Liver (tissue), 9 donors: ENCODE measurements around the gene TEX9. TPM values are rescaled to one million over a fixed set of nuclear protein-coding genes. Genes with fewer than 3 reads are reported as not detected.

Experiments used
- DNase-seq: peaks from one replicate; pipeline ENCODE4 v3.0.0-alpha.2; 2017; ENCODE audit warnings: low spot score
- H3K27ac ChIP-seq, 2 donors: one replicate each; pipeline ENCODE4 v1.7.0; 2013; ENCODE audit warnings: inconsistent platforms in 2 of 2, low read length in 2 of 2, control low read depth in 1 of 2, low read depth in 1 of 2, mild to moderate bottlenecking in 1 of 2
- H3K27me3 ChIP-seq, 4 donors: one replicate each; pipeline versions ENCODE4 v1.6.1 to v1.7.0; 2013; ENCODE audit warnings: low read length in 3 of 4, inconsistent platforms in 1 of 4, mild to moderate bottlenecking in 1 of 4, moderate library complexity in 1 of 4; ENCODE audit not compliant: control insufficient read depth in 4 of 4, insufficient read depth in 4 of 4
- H3K36me3 ChIP-seq, 4 donors: one replicate each; pipeline versions ENCODE4 v1.6.1 to v1.7.0; 2013; ENCODE audit warnings: low read length in 3 of 4, mild to moderate bottlenecking in 3 of 4, low read depth in 1 of 4, moderate library complexity in 1 of 4; ENCODE audit not compliant: control insufficient read depth in 4 of 4, insufficient read depth in 3 of 4
- H3K4me1 ChIP-seq, 4 donors: one replicate each; pipeline versions ENCODE4 v1.6.1 to v1.7.0; 2013; ENCODE audit warnings: low read length in 3 of 4, mild to moderate bottlenecking in 3 of 4, moderate library complexity in 1 of 4; ENCODE audit not compliant: control insufficient read depth in 4 of 4, insufficient read depth in 4 of 4
- H3K4me3 ChIP-seq, 3 donors: one replicate each; pipeline versions ENCODE4 v1.6.1 to v1.7.0; 2013; ENCODE audit warnings: low read length in 3 of 3, control low read depth in 1 of 3, low read depth in 1 of 3, mild to moderate bottlenecking in 1 of 3
- H3K9ac ChIP-seq, 2 donors: one replicate each; pipeline ENCODE4 v1.7.0; 2013; ENCODE audit warnings: low read length in 2 of 2, mild to moderate bottlenecking in 2 of 2, moderate library complexity in 2 of 2, control low read depth in 1 of 2, low read depth in 1 of 2
- H3K9me3 ChIP-seq, 4 donors: one replicate each; pipeline versions ENCODE4 v1.6.1 to v1.7.0; 2013; ENCODE audit warnings: low read length in 3 of 4; ENCODE audit not compliant: control insufficient read depth in 4 of 4
- CTCF ChIP-seq: fragments of 150-350 bp; IDR thresholded peaks from 2 replicates; pipeline ENCODE4 v1.5.1; 2017; ENCODE audit warnings: improper control_type of control experiment, low read depth, low read length; ENCODE audit not compliant: missing input control
- EGR1 ChIP-seq, 2 donors: IDR thresholded peaks; 2 replicates each; pipeline ENCODE4 v1.6.1; 2016 to 2018; ENCODE audit warnings: antibody characterized with exemption in 2 of 2, low read depth in 2 of 2
- FOXA1 ChIP-seq: IDR thresholded peaks from 2 replicates; pipeline ENCODE4 v1.6.1; 2016; ENCODE audit warnings: antibody characterized with exemption
- FOXA2 ChIP-seq: IDR thresholded peaks from 2 replicates; pipeline ENCODE4 v1.6.1; 2016; ENCODE audit warnings: antibody characterized with exemption
- GABPA ChIP-seq, 2 donors: IDR thresholded peaks in 1 of 2; conservative IDR thresholded peaks in 1 of 2; 2 replicates each; pipeline ENCODE4 v1.6.1; 2016; ENCODE audit warnings: antibody characterized with exemption in 2 of 2, mild to moderate bottlenecking in 1 of 2, moderate library complexity in 1 of 2
- HNF4A ChIP-seq, 2 donors: conservative IDR thresholded peaks; 2 replicates each; pipeline ENCODE4 v1.6.1; 2016; ENCODE audit warnings: antibody characterized with exemption in 2 of 2, mild to moderate bottlenecking in 2 of 2
- HNF4G ChIP-seq: IDR thresholded peaks from 2 replicates; pipeline ENCODE4 v1.6.1; 2016; ENCODE audit warnings: antibody characterized with exemption
- NR2F2 ChIP-seq: IDR thresholded peaks from 2 replicates; pipeline ENCODE4 v1.6.1; 2016; ENCODE audit warnings: antibody characterized with exemption
- RAD21 ChIP-seq, 2 donors: IDR thresholded peaks; 2 replicates each; pipeline ENCODE4 v1.6.1; 2016; ENCODE audit warnings: antibody characterized with exemption in 2 of 2, mild to moderate bottlenecking in 2 of 2
- REST ChIP-seq: IDR thresholded peaks from 2 replicates; pipeline ENCODE4 v1.6.1; 2016; ENCODE audit warnings: antibody characterized with exemption, mild to moderate bottlenecking
- SP1 ChIP-seq: IDR thresholded peaks from 2 replicates; pipeline ENCODE4 v1.6.1; 2018; ENCODE audit warnings: antibody characterized with exemption, mild to moderate bottlenecking
- TAF1 ChIP-seq: conservative IDR thresholded peaks from 2 replicates; pipeline ENCODE4 v1.6.1; 2016; ENCODE audit warnings: antibody characterized with exemption, mild to moderate bottlenecking
- YY1 ChIP-seq: IDR thresholded peaks from 2 replicates; pipeline ENCODE4 v1.6.1; 2016; ENCODE audit warnings: antibody characterized with exemption, mild to moderate bottlenecking
- ZBTB33 ChIP-seq: IDR thresholded peaks from 2 replicates; pipeline ENCODE4 v1.6.1; 2016; ENCODE audit warnings: antibody characterized with exemption
- WGBS: extraction: QIAGEN DNeasy Blood & Tissue Kit; methylation state at CpG from one replicate; pipeline ENCODE4 v1.1.7; 2013; 5-methylcytosine and 5-hydroxymethylcytosine counted together
- polyA plus RNA-seq, 2 donors: library from polyadenylated mRNA; stranded (reverse) in 1 of 2; unstranded in 1 of 2; fragments of 200-250 nt in 1 of 2; fragments of >200 nt in 1 of 2; fragmentation: Nextera tagmentation in 1 of 2; extraction: Ambion mirVana in 1 of 2; gene quantifications; one replicate each; pipeline versions ENCODE4 v1.2.1 to v1.2.3, GENCODE V29; 2013 to 2015
- total RNA-seq, 2 donors: library from RNA; depleted of rRNA; stranded (reverse); fragments of >200 nt; gene quantifications; one replicate each; pipeline ENCODE4 v1.2.3, GENCODE V29; 2014
- TF ChIP-seq, protein P1 (sequence below): IDR thresholded peaks from 2 replicates; pipeline ENCODE4 v1.6.1; 2016; ENCODE audit warnings: antibody characterized with exemption
- TF ChIP-seq, protein P2 (sequence below): IDR thresholded peaks from 2 replicates; pipeline ENCODE4 v1.6.1; 2016; ENCODE audit warnings: antibody characterized with exemption
- donor health status: healthy.
- donor health status: healthy.
- donor health status: healthy.
- donor health status: healthy.
- donor health status: healthy.

TEX9 gene
- total and polyA plus RNA-seq, 4 donors, result 0.48 to 1.4 (median 0.90) TPM

GRCh38 chr15:56425276-56425675 is 60.0 kb downstream of the TEX9 start:
- H3K4me1 ChIP-seq, result no peaks in the 10 kb centered on the region
- no peaks in the 10 kb centered on the region for H3K27me3 ChIP-seq
- no peak for TF ChIP-seq CTCF
- TF ChIP-seq REST, result no peak
- no peak for TF ChIP-seq GABPA (IDR thresholded peaks at IDR 0.05 in 1 of 2, conservative IDR thresholded peaks at IDR 0.05 in 1 of 2)
- TF ChIP-seq SP1, result no peak
- no peak for TF ChIP-seq HNF4A (conservative IDR thresholded peaks at IDR 0.05)
- TF ChIP-seq FOXA2, result no peak
- no peak for TF ChIP-seq HNF4G
- TF ChIP-seq TAF1, result no peak
- TF ChIP-seq, protein P1, sequence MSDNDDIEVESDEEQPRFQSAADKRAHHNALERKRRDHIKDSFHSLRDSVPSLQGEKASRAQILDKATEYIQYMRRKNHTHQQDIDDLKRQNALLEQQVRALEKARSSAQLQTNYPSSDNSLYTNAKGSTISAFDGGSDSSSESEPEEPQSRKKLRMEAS, result no peak
- TF ChIP-seq, protein P2, sequence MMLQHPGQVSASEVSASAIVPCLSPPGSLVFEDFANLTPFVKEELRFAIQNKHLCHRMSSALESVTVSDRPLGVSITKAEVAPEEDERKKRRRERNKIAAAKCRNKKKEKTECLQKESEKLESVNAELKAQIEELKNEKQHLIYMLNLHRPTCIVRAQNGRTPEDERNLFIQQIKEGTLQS, result no peak
- TF ChIP-seq YY1, result no peak
- TF ChIP-seq EGR1 (IDR thresholded peaks at IDR 0.05; ENCODE audit: low read depth in 2 of 2), result no peak
- no peak for TF ChIP-seq FOXA1
- TF ChIP-seq NR2F2, result no peak
- H3K36me3 ChIP-seq, result no peaks in the 10 kb centered on the region
- no peaks in the 10 kb centered on the region for H3K9me3 ChIP-seq
- no peak overlapping the region for H3K4me3 ChIP-seq
- no peak for DNase-seq
- H3K27ac ChIP-seq, result no peak overlapping the region
- H3K9ac ChIP-seq, result no peak overlapping the region

DNA sequence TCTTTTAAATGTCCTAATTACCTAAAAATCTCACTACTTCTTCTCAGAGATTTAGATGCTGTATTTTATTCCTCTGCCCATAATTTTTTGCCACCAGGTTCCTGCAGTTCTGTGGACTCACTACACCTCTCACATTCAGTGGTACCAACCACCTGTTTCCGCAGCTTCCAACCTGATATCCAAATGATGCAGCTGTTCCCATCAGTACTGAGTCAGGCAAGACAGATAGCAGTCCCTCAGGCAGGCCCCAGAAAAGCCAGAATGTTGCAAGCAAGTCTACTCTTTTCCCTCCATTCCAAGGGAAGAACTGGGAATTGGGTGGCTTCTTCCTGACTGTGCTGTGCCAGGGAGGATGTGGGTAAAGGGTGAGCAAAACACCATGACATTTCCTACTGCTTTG is 60.8 kb downstream of the TEX9 start:
- no peaks in the 10 kb centered on the region for H3K27me3 ChIP-seq
- H3K27ac ChIP-seq, result no peak overlapping the region
- H3K4me3 ChIP-seq, result no peak overlapping the region
- 98% methylated on average over 1 of the region's 1 CpG for WGBS
- no peaks in the 10 kb centered on the region for H3K36me3 ChIP-seq
- no peak for DNase-seq
- H3K4me1 ChIP-seq, result no peaks in the 10 kb centered on the region
- H3K9me3 ChIP-seq, result no peaks in the 10 kb centered on the region
- TF ChIP-seq, protein P2, result no peak
- TF ChIP-seq RAD21 (IDR thresholded peaks at IDR 0.05) (no peak), FOXA2 (no peak), HNF4G (no peak), ZBTB33 (no peak)
- TF ChIP-seq, protein P1, result no peak
- no peak overlapping the region for H3K9ac ChIP-seq
